ENCODE results near the gene ABLIM1. TPM values are rescaled to one million over a fixed set of nuclear protein-coding genes. Genes with fewer than 3 reads are reported as not detected.
A peak's percentile ranks its signal among the peaks of the same experiment; 100 is the strongest.

Gene ABLIM1
- polyA plus RNA-seq, 5 donors: 38.2 to 68.6 (median 63.6) TPM

DNA sequence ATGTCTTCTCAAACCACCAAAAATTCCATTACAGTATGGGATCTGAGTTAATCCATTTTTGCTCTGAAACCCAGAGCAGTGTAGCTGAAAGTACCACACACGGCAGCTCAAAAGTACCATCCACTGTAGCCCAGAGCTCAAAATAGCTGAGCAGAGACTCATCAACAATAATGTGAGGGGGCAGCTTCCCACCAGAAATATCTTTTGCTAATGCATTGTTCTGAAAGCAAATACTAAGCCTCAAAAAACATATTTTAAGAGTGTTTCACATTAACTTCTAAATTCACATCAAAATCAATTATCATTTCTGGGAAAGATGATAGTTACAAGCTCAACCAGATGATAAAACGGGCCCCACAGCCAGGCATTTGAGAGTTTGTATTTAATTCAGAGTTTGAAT, 73.7 kb downstream of the ABLIM1 start:
- DNase-seq: no peak

DNA sequence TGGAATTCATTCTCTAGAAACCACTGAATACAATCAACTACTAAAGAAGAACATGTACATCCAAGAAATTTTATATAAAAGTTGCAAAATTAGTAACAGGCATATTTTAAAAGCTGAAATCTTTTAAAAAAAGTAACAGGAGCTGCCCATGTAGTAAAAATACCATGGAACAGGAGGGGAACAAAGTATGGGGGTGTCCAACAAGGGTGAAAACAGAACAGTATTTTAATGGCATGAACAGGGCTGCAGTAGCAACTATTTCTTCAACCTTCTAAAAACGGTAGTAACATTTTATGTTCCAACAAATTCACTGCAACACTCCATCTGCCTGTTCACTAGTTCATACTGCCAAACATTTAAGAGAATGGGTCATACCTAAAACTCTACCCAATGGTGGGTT, 77.0 kb downstream of the ABLIM1 start:
- DNase-seq: no peak

DNA sequence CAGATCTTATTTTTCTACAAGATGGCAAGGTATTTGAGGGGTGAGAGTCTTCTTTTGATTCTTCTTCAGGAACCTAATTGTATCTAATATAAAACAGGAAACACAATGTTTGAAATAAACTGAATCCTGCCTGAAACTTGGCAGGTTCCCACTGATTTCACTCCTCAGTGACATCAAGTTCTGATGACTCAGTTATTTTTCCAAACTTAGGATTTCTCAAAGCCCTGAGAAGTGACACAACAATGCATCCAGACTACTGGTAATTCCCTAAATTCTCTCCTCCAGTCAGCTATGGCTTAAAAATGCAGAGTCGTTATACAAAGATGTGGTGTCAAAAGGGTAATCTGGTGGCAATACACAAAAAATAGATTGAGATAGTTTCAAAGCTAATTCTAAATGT, 80.9 kb downstream of the ABLIM1 start:
- peak; percentile 20 to 21 for DNase-seq

DNA sequence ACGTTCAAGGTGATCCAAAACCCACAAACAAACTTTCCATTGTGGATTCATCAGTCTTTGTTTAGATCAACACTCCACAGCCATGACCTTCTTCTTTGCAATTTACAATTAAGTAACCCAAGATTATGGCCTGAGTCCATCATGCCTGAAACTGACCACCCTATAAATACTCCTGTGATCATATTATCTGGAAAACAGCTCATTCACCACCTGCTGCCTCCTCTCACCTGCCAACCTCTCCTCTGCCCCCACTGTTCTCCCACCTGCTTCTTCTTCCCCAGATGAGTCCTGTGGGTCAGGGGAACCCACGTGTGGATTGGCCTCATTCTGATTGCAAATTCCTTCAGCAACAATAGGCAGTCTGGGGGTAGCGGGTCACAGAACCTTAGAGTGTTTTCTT, 81.4 kb downstream of the ABLIM1 start:
- DNase-seq: no peak

DNA sequence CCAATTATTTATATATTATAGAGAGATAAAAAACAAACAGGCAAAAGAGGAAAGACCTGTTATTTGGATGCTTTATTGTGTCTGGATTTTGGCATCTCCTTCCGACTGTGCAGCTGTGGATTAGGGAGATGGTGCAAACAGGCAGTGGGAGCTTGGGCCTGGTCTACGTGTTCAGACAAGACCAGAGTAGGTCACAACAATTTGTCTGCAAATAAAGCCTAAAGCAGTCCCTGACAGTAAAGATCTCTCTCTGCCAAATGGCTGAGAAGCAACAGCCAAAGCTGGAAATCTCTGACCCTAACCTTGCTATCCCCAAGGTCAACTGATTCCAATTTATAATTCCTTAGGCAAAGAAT, 82.0 kb downstream of the ABLIM1 start:
- DNase-seq: no peak

DNA sequence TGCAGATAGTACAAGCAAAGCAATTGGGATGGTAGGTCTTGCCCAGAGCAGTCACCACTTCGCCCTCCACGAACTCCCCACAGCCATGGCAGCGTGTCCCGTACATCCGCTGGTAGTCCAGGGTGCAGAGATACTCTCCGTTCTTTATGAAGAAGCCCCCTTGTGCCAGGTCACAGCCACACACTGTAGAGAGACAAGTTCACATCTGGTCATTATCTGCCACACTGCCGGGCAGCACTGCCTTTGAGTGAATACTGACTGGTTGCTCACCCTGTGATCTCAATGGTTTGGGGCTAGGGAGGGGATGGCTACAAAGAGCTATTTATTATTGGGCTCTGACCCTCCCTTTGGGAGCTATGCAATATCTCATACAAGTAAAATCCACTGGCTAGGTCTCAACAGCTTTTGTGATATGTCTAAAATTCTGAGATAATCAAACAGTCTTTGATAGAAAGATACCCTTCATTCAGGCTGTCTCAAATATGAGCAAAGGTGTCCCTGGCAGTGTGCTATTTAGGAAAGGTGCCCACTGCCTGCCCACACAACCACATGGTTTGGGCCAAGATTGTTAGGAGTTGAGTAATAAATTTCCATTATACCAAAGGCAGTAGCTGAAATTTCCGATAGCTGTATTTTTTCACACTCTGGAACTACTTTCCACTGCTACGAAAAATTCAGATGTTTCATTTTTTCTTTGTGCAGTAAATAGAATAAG, 82.5 kb downstream of the ABLIM1 start:
- no peak for DNase-seq

DNA sequence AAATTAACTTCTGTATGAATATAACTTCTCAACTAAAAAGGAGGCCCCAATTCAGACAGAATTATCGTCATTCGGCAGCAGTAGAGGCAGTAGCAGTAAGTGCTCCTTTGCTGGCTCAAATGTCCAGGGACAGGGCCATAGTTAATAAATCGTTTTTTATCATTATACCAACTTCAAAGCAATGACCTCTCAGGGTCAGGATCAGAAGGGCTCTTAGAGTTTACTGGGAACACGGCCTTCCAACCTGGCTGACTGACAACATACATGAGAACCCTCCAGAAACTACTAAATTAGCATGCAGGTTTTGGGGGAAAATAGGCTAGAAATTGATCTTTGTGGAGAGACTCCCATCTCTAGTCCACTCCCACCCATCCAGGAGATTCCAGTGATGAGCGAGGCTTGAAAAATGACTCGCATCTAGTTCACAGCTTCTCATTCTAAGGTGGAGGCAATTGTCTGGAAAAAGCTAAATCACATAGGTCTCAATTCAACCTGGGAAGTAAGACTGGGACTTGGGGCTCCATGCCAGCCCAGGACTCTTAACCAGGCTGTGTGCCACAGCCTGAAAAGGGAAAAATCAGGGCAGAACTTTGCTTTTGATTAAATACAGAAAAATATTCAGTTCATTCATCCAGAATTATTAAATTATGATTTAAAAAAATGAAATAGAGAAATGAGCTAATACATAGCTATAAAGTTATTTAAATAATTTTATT, 84.6 kb downstream of the ABLIM1 start:
- no peak for DNase-seq

DNA sequence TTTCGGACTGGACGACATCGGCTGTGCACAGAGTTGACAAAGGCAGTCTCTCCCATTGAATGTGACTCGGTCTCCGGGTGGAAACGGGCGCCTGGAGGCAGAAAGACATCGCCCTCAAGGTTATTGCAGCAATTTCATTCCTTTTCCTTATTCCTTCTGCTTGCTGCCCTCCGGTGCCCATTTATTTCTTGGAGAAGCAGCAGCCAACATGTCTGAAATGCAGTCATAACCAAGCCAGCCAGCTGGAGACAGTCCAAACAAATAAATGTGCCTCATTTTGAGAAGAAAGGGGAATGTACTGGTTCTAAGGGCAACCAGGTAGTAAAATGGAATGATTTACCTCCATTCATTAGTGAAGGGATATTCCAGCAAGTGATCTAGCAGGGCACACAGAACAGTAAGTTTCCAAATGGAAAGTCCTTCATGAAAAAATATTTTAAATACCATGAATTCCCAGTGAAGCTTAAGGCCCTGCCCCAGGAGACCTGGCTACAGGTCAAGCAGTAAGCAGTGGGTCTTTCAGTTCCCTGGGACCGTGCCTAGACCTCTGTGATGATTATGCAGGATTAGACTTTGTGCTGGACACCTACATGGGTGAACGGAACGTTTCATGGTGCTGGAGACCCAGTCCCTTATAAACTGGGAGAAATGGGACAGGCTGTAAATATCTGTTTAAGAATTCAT, 86.6 kb downstream of the ABLIM1 start:
- no peak for DNase-seq

DNA sequence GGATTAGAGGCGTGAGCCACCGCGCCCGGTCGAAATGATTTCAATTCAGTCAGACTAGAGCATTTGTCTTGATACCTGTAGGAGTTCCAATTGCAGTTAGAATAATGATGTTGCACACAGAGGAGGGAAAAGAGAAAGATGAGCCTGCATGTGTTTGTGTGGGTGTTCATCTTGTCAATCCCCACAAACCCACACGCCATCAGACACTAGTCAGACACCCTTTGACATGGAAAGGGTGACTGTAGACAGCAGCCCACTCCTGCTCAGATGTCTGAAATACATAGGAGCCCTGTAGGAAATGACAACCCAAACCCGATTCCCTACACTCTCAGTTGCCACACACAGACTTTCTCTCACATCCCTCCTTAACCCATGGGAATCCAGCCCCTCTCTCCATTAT, 92.0 kb downstream of the ABLIM1 start:
- DNase-seq: no peak

DNA sequence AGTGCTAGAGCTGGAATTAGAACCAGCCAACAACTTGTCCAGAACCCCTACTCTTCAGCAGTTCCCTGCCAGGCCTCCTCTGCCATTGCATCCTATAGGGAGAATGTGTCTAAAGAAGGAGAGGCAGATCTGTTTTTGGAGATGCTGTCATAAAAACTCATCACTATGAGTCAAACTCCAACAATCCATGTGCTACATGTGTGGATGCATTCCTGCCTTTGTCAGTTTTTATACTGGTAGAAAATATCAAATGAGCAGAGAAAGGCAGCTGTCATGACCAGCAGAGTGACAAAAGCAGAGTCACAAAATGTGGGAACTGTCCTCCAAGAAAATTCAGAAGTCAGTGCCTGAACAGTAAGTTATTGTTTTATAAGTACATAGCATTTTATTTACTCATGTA, 93.0 kb downstream of the ABLIM1 start:
- no peak for DNase-seq

DNA sequence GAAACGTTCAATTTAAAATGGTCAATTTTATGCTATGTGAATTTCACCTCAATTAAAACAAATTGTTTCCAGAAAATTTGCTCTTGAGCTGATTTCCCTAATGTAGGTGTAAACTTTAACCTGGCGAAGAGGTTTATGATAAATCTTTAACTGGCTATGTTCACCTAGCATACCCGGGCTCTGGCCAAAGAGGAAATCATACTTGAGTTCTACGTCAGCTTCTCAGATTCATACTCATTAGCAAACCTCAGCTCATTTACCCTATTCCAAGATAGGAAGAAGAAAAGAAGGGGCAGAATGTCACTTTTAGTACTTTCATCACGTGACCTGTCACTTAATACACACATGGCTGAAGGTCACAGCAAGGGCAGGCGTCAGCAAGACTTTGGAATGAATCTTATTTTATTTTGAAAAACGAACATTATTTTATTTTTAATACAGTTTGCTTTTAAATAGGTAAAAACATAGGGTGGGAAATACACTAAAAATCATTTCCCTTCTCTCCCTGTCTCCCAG, 97.0 kb downstream of the ABLIM1 start:
- DNase-seq: no peak

DNA sequence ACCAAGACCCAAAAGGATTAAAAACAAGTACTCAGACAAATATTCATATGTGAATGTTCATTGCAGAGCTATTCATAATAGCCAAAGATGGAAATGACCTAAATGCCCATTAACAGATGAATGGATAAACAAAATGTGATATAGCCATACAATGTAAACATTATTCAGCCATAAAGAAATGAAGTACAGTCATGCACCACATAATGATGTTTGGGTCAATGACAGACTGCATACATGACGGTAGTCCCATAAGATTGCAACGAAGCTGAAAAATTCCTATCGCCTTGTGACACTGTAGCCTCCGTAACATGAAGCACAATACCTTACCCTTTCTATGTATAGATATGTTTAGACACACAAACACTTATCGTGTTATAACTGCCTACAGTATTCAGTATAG, 97.9 kb downstream of the ABLIM1 start:
- no peak for DNase-seq

DNA sequence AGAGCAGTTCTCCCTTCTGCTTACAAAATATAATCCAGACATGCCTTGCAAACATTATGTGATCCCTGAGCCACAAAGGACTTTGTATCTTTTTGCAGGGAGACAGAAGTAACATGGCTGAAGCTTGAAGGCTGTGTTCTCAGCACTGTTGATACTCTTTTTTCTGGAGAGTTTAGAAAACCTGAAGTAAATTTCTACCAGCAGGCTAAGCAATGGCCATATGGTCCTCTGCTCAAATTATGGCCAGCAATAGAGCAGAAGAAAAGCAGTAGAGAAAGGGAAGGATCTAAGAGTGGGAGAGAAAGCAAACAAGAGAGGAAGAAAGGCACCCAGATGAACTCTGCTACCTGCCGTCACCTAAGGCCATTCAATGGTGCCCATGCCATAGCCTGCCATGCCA, 98.4 kb downstream of the ABLIM1 start:
- no peak for DNase-seq

DNA sequence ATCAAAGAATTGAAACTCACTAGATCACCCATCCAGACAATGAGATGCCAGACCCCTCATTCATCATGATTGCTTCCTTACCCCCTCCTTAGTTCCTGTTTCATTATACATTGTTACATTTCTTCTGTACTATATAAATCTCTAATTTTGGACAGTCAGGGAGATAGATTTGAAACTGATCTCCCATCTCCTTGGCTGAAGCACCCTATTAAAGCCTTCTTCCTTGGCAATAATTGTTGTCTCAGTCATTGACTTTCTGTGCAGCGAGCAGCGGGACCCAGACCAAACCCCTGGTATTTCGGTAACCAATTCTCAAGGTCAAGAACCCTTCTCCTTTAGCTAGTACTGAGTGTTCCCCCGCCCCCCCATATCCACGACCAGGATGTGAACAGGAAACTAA, 100.2 kb downstream of the ABLIM1 start:
- DNase-seq: no peak

DNA sequence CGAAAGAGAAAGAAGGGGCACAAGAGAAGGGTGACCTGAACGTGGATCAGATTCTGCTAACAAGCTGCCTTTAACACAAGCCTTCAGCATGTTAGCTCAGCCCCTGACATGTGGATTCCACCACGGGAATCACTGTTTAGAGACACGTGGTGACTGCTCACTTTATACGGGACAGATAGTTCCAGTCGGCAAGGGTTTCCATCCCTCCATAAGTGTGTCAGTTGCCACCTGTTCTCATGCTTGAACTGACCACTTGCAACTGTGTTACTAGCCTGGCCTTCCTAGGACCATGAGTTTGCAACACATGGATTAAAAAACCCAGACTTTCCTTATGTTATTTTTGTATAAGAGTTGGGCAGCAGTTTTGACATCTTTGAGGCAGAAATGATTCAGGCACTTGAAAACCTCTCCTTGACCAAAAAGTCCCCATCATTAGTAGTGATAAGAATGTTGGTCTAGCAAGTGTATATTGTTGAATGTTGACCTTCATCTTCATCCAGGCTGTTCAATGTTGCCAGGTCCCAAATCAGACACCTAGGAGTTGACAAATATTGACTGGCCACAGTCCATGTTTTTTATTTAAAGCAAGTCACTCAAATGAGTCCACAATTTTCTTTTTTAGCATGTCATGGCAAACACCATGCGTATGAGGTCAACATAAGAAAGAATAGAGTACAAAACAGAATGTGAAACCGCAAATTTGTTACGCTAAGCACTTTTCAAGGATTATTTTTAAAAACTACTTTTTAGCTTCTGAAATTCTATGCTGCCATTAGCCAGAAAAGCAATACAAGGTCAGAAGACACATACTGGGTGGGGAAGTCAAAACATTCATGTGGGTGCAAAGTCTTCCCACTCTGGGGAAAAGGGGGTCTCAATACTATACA, 101.6 kb downstream of the ABLIM1 start:
- no peak for DNase-seq

DNA sequence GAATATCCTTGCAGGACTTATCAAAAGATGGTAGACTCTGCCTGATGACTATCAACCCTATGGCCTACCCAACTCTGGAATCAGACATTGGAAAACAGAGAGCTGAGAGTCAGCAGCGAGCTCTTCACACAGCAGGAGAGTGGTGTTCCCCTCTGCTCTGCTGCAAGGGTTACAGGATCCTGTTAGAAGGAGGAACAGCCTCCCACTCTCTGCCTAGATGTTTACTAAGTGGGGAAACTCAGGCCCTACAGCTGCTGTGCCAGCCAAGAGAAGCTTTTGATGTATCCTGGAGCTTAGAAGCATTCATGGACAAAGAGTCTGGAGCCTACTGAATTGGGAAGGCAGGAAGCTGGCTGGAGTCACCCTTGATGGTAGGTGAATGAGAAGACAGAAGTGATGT, 104.6 kb downstream of the ABLIM1 start:
- DNase-seq: no peak

DNA sequence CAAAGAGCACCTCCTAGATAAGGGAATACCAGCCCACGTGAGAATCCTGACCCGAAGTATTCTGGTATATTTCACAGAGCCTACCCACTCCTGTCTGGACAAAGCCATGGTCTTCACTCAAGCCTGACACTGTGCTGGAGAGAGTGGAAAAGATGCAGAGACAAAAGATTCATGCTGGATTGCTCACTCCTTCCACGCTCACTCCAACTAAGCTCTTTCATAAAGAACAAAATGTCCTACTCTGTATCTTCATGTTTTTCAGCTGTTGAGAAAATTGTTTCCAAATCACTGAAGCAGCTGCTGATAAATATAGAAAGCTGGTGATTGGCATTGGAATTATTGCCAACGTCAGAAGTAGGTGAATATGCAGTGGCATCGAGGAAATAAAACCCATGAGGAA, 106.0 kb downstream of the ABLIM1 start:
- no peak for DNase-seq

DNA sequence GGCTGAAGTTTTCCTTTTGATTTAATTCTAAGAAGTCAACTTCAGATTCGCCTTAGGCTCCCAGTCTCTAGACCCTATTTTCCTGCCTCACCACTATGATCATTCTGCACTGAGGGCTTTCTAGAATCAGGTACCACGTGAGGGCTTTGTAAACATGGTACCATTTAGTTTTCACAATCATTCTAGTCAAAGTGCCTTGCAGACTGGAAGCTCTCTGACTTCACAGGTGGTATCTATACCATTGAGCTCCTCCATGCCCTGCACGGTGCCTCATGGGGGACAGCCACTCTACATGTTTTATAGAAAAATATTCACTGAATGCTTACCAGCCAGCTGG, 106.5 kb downstream of the ABLIM1 start:
- no peak for DNase-seq

DNA sequence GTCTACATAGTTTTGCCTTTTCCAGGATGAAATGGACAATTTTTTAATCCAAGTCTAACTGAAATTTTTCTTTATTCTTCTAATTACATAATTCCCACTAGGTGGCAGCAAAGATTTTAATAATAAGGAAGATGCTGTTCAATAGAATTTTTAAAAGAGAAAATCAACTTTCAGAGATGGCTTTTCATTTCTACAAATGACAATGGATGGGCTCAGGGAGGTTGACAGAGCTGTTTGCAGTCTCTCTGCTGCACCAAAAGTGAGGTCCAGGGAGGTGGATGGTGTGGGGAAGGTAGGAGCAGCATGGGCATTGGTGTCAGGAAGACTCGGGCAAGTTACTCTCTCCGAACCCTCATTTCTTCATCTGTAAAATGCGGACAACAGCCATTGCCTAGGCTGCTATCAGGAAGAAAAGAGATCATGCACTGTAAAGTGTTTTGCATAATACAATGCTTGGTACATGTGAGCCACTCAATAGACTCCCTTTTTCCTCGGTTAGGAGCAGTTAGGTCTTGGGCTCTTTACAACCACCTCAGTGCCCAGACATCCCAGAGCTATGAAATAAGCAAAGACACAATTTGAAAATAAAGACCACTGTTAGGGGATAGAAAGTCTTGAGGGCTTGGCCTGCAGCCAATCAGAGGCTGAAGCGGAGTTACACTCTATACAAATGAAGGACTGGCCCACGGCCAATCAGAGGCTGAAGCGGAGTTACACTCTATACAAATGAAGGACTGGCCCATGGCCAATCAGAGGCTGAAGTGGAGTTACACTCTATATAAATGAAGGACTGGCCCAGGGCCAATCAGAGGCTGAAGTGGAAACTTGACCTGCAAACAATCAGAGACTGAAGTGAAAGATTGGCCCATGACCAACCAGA, 107.1 kb downstream of the ABLIM1 start:
- peak; percentile 87 to 90 for DNase-seq

DNA sequence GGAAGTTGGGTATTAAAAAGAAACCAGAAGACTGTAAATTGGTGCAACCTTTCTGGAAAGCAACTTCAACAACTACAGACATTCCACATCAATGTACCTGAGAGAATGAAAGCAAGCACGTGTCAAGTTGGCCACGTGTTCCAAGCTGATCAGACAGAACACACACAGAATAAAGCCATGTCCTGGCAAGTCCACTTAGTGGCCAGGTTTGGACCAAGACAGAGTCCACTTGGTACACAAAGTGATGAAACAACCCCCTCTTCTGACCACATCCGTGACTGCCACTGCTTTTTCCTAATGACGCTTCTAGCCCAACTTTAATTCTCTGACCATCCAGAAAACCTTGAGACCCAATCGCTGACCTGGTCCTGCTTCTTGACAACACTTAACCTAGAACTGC, 109.4 kb downstream of the ABLIM1 start:
- peak in 1 of 2 donors; percentile 42 for DNase-seq

DNA sequence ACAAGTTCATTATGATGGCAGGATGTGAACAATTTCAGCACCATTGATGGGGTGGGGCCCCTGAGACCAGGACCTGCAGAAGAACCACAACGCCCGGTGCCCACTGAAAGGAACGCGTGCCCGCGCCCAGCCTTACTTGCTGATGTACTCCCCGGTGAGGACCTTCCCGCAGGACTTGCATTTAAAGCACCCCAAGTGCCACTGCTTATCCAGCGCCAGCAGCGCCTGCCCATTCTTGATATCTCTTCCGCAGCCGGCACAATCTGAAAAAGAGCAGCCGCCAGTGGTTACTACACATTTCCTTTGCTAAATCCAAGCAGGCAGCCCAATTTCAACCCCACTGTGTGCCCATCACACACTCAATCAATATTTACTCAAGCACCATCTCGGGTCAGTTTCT, 110.6 kb downstream of the ABLIM1 start:
- DNase-seq: no peak
